Activated CD8-positive, alpha-beta memory T cell treated with anti-CD3 and anti-CD28 coated beads, Interleukin-2, amount 50 U/mL, for 24 hours (primary cell): ENCODE measurements around the gene C1QTNF3.
"Not testable (repeated sequence)": the region's sequence is repeated elsewhere in the genome, so short reads cannot be mapped to it uniquely, and the experiment has no call there.

Experiments
- DNase-seq: peaks from one replicate; pipeline ENCODE4 v3.0.0-alpha.2; 2020; ENCODE audit errors: extremely low read depth

Gene C1QTNF3, protein sequence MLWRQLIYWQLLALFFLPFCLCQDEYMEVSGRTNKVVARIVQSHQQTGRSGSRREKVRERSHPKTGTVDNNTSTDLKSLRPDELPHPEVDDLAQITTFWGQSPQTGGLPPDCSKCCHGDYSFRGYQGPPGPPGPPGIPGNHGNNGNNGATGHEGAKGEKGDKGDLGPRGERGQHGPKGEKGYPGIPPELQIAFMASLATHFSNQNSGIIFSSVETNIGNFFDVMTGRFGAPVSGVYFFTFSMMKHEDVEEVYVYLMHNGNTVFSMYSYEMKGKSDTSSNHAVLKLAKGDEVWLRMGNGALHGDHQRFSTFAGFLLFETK

DNA sequence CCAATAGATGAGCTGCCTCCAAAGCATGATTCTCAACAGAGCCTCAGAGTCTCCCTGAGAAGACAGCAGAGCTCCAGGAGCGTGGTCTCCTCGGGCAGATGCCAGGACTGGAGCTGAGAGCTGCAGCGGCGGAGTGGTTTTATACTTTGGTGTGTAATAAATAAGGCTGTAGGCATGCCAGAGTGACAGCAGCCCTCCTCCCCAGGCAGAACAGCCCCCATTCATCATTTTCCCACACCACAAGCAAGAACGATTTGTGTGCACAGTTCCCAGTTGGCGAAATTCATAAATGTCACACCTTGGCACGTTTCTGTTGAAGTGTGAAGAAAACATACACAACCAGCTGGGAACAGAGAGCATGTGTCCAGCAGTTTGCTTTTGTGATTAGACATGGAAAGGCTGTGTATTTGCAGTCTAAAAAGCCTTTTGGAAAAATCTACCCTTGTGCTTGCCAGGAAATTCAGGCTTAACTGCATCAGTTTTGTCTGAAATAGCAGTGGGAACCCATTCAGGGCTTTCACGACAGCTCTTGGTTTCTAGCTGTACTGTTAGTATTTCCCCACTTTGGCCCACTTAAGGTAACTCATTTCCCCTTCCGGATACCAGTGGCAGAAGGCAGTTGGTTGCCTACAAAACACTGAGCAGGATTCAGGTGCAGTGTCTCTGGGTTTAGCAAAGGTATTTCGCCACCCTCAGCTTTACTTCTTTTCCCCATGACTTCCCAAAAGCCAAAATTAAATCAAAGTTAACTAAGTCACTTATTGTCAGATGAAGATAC, at the start of gene C1QTNF3:
C1QTNF3 (minus strand) TSS at position 115 of the 778 bp plus-strand sequence; CDS start at position 27, 88 bp downstream.
- no peak for DNase-seq

DNA sequence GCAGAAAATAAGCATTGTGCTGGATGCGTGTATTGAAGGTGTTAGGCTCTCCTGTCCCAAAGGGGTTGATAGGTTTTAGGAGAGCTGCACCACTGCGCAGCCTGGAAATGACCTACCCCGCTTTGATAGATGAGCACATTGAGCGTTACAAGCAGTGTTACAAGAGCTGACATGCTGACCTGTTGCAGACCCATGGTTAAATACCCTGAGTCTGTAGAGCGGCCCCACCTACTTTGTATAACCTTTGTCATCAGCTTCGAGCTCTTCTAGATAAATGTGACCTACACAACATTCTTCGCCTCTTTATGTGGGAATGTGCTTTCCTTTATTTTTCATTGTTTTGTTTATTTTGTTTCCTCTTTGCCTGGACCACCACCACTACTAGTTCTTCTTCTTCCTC, 48.0 kb upstream of the C1QTNF3 start:
- DNase-seq, result not testable (repeated sequence)

GRCh38 chr5:34089802-34090201, 46.8 kb upstream of the C1QTNF3 start:
- not testable (repeated sequence) for DNase-seq

GRCh38 chr5:34087728-34088127, 44.7 kb upstream of the C1QTNF3 start:
- DNase-seq, result not testable (repeated sequence)

DNA sequence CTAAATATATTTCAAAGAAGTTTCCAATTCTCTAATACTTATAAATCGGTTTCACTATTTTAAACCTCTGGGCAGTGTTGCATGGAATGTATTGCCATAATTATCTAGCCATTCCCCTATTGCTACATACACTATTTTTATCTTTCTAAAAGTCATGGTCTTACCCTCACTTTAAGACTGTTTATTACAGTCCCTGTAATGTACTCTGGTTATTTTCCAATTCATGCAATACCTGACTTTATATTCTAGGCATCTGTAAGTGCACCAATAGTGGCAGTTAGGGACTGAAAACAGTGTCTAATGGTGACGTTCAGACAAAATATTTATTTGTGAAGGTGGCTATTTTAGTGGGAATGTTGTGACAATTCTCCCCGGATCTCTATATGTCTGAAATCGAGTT, 40.9 kb upstream of the C1QTNF3 start:
- not testable (repeated sequence) for DNase-seq

DNA sequence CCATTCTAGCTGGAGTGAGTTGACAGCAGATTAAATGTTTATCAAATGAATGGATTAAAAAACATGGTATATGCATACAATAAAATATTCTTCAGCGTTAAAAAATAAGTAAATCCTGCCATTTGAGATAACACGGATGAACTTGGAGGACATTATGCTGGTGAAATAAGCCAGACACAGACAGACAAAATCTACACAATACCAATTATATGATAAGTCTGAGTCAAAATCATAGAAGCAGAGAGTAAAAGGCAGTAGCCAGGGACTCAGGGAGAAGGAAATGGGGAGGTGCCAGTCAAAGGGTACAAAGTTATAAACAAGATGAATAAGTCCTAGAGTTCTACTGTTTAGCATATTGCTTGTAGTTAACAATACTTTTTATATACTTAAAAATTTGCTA, 36.5 kb upstream of the C1QTNF3 start:
- not testable (repeated sequence) for DNase-seq

DNA sequence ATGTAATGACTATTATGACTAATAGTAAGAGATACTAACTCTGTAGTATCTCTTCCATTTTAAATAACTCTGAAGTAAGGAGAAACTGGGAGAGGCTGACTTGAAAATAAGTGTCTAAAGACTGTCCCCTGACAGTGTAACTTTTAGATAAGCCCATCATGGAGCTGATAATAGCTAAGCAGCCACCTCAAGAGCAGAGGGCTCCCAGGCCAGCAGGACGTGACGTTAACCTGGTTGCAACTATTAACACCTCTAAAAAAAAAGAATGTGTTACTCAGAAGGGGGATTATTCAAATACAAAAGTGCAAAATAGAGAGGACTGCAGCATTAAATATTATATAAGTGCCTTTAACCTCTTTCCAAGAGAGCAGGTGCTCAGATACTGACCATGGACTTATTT, 34.6 kb upstream of the C1QTNF3 start:
- not testable (repeated sequence) for DNase-seq

DNA sequence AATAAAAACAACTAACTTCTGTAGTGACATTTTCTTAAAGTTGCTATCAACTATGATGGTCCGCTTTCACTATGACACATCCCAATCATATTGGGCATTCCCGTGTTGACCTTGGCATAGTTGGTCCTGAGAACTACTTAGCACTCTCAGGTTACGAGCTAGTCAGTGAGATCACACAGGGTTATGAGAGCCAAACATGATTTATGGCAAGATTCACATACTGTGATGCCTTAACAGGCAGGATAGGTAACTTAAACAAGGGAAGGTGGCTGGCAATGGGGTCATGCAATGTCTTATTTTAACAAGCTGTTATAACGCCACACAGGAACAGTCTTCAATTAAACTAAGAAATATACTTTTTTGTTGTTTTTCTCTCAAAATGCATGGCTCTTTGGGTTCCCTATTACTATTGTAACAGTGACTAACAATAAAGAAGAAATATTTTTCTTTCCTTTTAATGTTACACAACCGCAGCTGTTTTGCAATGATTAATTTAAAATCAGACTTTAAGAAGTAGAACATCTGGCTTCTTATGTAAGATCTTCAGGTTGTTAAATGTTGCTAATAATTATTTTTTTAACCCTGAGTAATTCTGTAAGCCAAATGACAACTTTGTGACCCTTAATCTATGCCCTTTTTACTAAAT, 33.8 kb upstream of the C1QTNF3 start:
- not testable (repeated sequence) for DNase-seq

DNA sequence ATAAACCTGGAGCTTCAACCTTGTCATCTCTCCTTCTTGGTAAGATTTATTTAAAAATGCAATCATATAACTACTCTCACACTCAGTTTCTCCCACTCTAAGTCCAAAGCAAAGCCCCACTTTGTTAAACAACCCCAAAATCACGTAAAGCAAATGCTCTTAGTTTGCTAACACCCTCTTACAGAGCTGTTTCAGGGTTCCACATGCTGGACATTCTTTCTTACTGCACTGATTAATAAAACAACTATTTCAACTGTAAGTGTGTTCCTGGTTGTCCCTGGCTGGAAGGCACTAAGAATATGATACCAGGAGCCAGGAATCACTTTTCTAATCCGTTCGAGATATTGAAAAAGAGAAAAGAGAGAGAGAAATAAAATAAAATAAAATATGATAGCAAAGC, 31.5 kb upstream of the C1QTNF3 start:
- DNase-seq, result not testable (repeated sequence)

GRCh38 chr5:34074071-34074470, 31.1 kb upstream of the C1QTNF3 start:
- not testable (repeated sequence) for DNase-seq

DNA sequence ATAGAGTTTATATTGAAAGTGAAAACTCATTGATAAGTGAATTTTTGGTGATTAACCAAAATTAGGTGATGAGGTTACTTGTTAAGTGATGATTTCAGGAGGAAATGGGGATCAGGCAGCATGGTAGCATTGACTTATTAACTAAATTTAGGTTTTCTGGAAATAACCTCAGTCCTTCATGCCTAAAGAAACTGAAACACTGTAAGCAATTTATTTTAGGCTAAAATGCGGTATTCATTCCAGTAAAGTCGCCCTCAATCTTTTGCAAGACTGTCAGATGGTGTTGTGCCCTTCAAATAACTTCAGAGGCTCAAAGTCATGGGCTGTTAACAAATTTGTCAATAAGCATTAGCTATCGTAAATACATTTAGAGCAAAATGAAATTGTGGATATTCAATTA, 27.6 kb upstream of the C1QTNF3 start:
- not testable (repeated sequence) for DNase-seq

DNA sequence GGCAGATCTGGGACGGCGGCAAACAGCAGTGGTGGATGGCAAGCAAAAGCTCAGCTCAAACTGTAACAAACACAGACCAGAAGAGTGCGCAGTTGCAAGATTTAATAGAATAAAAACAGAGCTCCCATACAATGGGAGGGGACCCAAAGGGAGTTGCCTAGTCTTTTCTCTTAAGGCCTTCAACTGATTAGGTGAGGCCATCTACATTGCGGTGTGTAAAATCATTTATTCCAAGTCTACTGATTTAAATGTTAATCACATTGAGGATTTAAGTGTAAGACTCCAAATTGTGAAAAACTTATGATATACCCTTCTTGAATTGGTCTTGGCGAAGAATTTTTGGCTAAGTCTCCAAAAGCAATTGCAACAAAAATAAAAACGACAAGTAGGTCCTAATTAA, 21.6 kb upstream of the C1QTNF3 start:
- no peak for DNase-seq

DNA sequence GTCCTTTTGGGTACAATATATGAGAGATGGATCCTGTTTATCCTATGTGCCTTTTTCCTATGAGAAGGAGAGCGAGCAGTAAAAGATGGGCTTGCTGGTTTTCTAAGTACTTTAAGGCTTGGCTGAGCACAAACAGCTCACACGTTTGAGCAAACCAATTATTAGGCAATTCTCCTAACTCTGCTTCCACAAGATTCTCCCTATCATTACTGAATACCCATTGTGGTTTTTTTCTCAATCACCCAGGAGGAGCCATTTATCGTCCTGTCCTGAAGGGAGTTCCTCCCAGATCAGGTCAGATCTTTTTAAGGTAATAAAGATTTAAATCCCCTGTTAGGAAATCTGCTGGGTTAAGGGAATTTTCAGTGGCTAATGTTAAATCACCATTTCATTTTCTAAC, 19.4 kb upstream of the C1QTNF3 start:
- DNase-seq, result no peak

- no peak for DNase-seq
Measured at GRCh38 chr5:34061993-34062392, 19.0 kb upstream of the C1QTNF3 start.

GRCh38 chr5:34059977-34060376, 17.0 kb upstream of the C1QTNF3 start:
- no peak for DNase-seq

DNA sequence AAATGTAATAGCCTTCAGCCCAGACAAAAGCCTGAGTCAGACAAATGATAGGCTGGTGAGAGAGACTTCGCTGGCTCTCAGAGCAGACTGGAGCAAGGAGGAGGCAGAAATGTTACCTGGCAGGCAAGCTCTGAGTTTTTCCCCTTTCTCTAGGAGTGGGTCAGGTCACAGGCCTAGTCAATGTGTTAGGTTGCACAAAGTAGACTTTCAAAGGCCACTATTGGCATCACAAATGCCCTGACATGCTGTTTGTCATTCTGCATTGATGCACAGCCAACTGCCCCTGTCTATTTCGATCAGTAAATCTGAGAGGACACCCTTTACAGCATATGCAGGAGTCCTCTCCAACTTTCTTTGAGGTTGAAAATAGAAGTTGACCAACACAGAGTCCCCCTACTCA, 15.5 kb upstream of the C1QTNF3 start:
- DNase-seq, result no peak

- no peak for DNase-seq
Measured at GRCh38 chr5:34057569-34057968, 14.6 kb upstream of the C1QTNF3 start.

DNA sequence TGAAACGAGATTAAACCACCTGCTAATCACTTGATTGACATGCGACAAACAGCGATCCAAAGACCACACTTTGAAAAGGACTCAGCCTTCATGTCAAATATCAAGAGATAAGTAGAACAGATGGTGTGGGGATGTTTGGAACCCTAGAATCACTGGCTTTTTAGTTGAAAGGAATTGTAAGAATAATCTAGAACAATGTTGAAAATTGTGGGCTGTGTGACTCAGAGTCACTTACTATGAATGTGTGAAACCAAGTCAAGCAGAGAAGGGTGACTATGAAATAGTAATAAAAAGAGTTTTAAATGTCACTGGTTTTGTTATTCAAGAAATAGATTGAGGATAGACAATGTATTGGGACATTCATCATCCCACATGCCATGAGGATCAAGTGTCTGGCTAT, 14.1 kb upstream of the C1QTNF3 start:
- no peak for DNase-seq

DNA sequence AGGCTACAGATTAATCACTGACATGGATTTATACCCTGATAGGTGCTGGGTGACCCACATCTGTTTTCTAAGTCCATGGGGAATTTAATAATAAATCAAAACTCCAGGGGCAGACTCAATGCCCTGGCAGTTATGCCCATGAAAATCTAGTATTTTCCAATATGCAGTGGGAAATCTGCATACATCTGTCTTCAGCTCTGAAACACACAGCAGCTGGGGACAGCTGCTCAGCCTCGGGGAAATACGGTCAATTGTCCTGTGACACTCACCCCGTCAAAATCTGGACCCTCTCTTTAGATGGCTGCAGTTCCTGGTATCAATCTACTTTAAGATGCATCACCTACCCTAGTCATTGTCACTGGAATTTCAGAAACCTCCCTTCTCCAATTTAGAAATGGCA, 12.7 kb upstream of the C1QTNF3 start:
- no peak for DNase-seq

GRCh38 chr5:34054400-34054729, 11.4 kb upstream of the C1QTNF3 start:
- DNase-seq, result no peak

DNA sequence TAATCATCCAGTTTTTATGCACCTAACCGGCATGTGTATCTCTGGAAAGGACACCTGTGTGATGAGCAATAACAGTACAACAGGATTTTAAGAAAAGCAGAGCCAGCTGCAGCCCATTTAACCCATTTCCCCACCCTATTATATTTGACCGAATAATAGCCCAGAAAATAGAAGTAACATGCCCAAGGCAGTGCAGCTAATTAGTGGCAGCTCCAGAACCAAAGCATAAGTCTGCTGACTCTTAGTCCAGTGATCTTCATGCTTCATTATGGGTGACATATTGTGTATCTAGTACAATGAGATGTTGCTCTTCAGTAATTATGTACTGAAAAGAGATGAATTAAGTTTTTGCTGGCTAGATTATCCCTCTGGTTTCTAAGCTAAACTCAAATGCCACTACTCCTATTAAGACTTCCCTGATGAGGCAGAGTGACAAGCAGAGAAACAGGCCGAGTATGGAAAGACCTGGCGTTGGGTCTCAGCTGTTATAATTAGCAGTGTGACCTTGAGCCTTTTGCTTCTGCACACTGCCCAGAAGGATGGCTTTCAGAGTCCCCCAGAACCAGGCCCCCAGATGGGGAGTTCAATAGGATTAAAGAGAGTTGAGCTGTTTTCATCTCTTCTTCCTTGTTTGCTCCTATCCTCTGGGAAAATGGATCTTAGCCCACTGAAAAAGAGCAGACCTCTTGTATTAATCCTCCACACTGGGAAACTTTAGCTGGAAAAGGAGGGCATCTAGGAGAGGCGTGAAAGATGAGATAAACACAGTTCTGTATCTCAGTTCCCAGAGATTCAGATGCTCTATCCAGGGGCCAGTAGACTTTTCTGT, 10.8 kb upstream of the C1QTNF3 start:
- no peak for DNase-seq

- DNase-seq, result no peak
Measured at GRCh38 chr5:34053133-34053532, 10.1 kb upstream of the C1QTNF3 start.
